K562 (cell line): Measurements from ENCODE around the gene ZBTB16. TPM values are rescaled to one million over a fixed set of nuclear protein-coding genes. Genes with fewer than 3 reads are reported as not detected.

Experiments used
- ATAC-seq: fragments of 200-7000 bp; cut with Tn5 transposase; 3 replicates; pipeline ENCODE4 v1.9.1; 2020; ENCODE audit warnings: moderate library complexity
- BruUV-seq: library from RNA; stranded (reverse); fragments of 400-500 nt; replicated peaks from 2 replicates; lab custom pipeline; 2021; lab: Mats Ljungman, UMichigan
- CTCF ChIA-PET: fragments of 300-600 bp; formaldehyde crosslinking; extraction: SDS; loops from one replicate; lab custom pipeline; 2021; ENCODE audit warnings: low intra/inter-chr PET ratio; lab: Yijun Ruan, JAX
- POLR2A ChIA-PET: fragments of 300-600, 350-650 bp; sonication (Branson Sonifier 250); formaldehyde crosslinking; extraction: SDS; loops from one replicate; lab custom pipeline; 2021; ENCODE audit warnings: antibody characterized with exemption, inconsistent platforms; lab: Yijun Ruan, JAX
- DNase-seq, 4 experiments: peaks; one replicate each; pipeline versions ENCODE4 v3.0.0 to v3.0.0-alpha.2; 2011 to 2018; ENCODE audit warnings: low spot score in 3 of 4, mixed read lengths in 3 of 4; ENCODE audit errors: extremely low read depth in 1 of 4
- FAIRE-seq: peaks from 2 replicates; lab custom pipeline; 2011; peaks lifted over from hg19 to GRCh38; lab: Jason Lieb, UNC
- H2AFZ ChIP-seq: 2 replicates; pipeline ENCODE4 v1.6.0; 2011; ENCODE audit warnings: low read depth, low read length, control low read depth, inconsistent platforms
- H3K27ac ChIP-seq: fragments of 200-600 bp; 3 replicates; pipeline ENCODE4 v1.8.0; 2011; ENCODE audit warnings: low read depth, mild to moderate bottlenecking, control low read depth, inconsistent platforms, low read length, moderate library complexity, mixed read lengths; ENCODE audit errors: extremely low read depth
- H3K27me3 ChIP-seq, 2 experiments: fragments of 300-600 bp in 1 of 2; 2 replicates in 1 of 2; 3 replicates in 1 of 2; pipeline versions ENCODE4 v1.6.0 to v1.8.0; 2011; ENCODE audit warnings: inconsistent platforms in 2 of 2, low read length in 2 of 2, mild to moderate bottlenecking in 1 of 2, mixed read lengths in 1 of 2, moderate library complexity in 1 of 2; ENCODE audit not compliant: control insufficient read depth in 2 of 2, insufficient read depth in 2 of 2
- H3K36me3 ChIP-seq: fragments of 300-600 bp; 3 replicates; pipeline ENCODE4 v1.8.0; 2011; ENCODE audit warnings: mild to moderate bottlenecking, low read length, inconsistent platforms; ENCODE audit not compliant: control insufficient read depth, insufficient read depth
- H3K4me1 ChIP-seq, 2 experiments: fragments of 200-600 bp in 1 of 2; replicated peaks in 1 of 2; 2 replicates in 1 of 2; 3 replicates in 1 of 2; pipeline versions ENCODE4 v1.5.1 to v1.8.0; 2011; ENCODE audit warnings: inconsistent platforms in 2 of 2, low read length in 2 of 2, mild to moderate bottlenecking in 1 of 2, mixed read lengths in 1 of 2, moderate library complexity in 1 of 2; ENCODE audit not compliant: control insufficient read depth in 2 of 2, insufficient read depth in 2 of 2
- H3K4me2 ChIP-seq: 2 replicates; pipeline ENCODE4 v1.6.1; 2011; ENCODE audit warnings: low read length, control low read depth, inconsistent platforms, mixed read lengths; ENCODE audit not compliant: insufficient read depth
- H3K4me3 ChIP-seq: fragments of 200-600 bp; sonication (generic), shearing (Covaris generic); 2 replicates; pipeline ENCODE4 v1.5.1; 2016; ENCODE audit warnings: control low read depth, inconsistent platforms
- H3K79me2 ChIP-seq: fragments of 200-600 bp; 3 replicates; pipeline ENCODE4 v1.8.0; 2011; ENCODE audit warnings: low read length, inconsistent platforms; ENCODE audit not compliant: control insufficient read depth, insufficient read depth
- H3K9ac ChIP-seq, 2 experiments: 2 replicates each; pipeline versions ENCODE4 v1.6.0 to v1.6.1; 2011; ENCODE audit warnings: low read depth in 2 of 2, low read length in 2 of 2, control low read depth in 1 of 2, inconsistent platforms in 1 of 2, mild to moderate bottlenecking in 1 of 2, mixed read lengths in 1 of 2; ENCODE audit not compliant: insufficient read depth in 1 of 2
- H3K9me1 ChIP-seq: one replicate; pipeline ENCODE4 v1.6.0; 2011; ENCODE audit warnings: inconsistent platforms, mild to moderate bottlenecking, low read length, moderate library complexity; ENCODE audit not compliant: control insufficient read depth, insufficient read depth
- H3K9me3 ChIP-seq: replicated peaks from 2 replicates; pipeline ENCODE4 v1.5.1; 2011; ENCODE audit warnings: low read depth, low read length, inconsistent platforms; ENCODE audit not compliant: control insufficient read depth, insufficient read depth
- H4K20me1 ChIP-seq: replicated peaks from 2 replicates; pipeline ENCODE4 v1.6.1; 2011; ENCODE audit warnings: low read length, inconsistent platforms, mixed read lengths; ENCODE audit not compliant: control insufficient read depth, insufficient read depth
- DACH1 ChIP-seq: fragments of 450-650 bp; IDR thresholded peaks from 2 replicates; pipeline ENCODE4 v1.6.1; 2018; ENCODE audit not compliant: partially characterized antibody
- HDAC2 ChIP-seq: fragments of 450-650 bp; IDR thresholded peaks from 2 replicates; pipeline ENCODE4 v1.6.1; 2016; ENCODE audit warnings: mild to moderate bottlenecking
- HDAC3 ChIP-seq: fragments of 450-650 bp; IDR thresholded peaks from 2 replicates; pipeline ENCODE4 v1.6.1; 2018; ENCODE audit warnings: borderline replicate concordance, mild to moderate bottlenecking, moderate library complexity; ENCODE audit not compliant: partially characterized antibody
- HMGN3 ChIP-seq: IDR thresholded peaks from 2 replicates; pipeline ENCODE4 v1.6.1; 2011; ENCODE audit warnings: borderline replicate concordance, low read depth, mild to moderate bottlenecking, mixed read lengths, low read length; ENCODE audit not compliant: insufficient read length; ENCODE audit errors: extremely low read depth
- SETDB1 ChIP-seq: IDR thresholded peaks from one replicate; pipeline ENCODE4 v1.6.1; 2012; ENCODE audit warnings: low read length, control low read depth, inconsistent platforms
- ZNF41 ChIP-seq: fragments of 250-450 bp; sonication (Bioruptor Pico); conservative IDR thresholded peaks from 2 replicates; pipeline ENCODE4 v1.4.0; 2020; ENCODE audit warnings: mild to moderate bottlenecking
- WGBS: fragments of 100-300 bp; shearing (Covaris generic); methylation state at CpG from one replicate; pipeline ENCODE4 v1.1.6; 2016; ENCODE audit warnings: low coverage, mixed read lengths; ENCODE audit not compliant: insufficient coverage; ENCODE audit errors: missing lambda C conversion rate; 5-methylcytosine and 5-hydroxymethylcytosine counted together
- in situ Hi-C: fragments of 300-500 bp; cut with MboI; formaldehyde crosslinking; loops from 4 replicates; pipeline ENCODE4 v1.15.0; 2018; ENCODE audit warnings: inconsistent platforms, mixed read lengths
- intact Hi-C: fragments of 100-400 bp; cut with micrococcal nuclease; formaldehyde crosslinking; loops from 2 replicates; pipeline ENCODE4 v1.14.2; 2022
- polyA plus RNA-seq, 8 experiments: library from polyadenylated mRNA; depleted of rRNA in 4 of 8; stranded (reverse) in 5 of 8; unstranded in 3 of 8; fragments of >200 nt; fragmentation: Nextera tagmentation in 2 of 8; fragmentation: Illumina TruSeq in 1 of 8; extraction: Ambion mirVana in 2 of 8; extraction: Trizol in 1 of 8; gene quantifications; 2 replicates each; pipeline versions ENCODE4 v1.2.1 to v1.2.3, GENCODE V29; 2011 to 2014; ENCODE audit warnings: inconsistent platforms in 1 of 8, missing spikeins in 1 of 8
- total RNA-seq, 7 experiments: library from RNA; depleted of rRNA in 6 of 7; stranded (reverse); fragments of >200 nt in 6 of 7; fragmentation: Illumina TruSeq in 2 of 7; extraction: Trizol in 2 of 7; gene quantifications; 2 replicates each; pipeline versions ENCODE4 v1.2.1 to v1.2.3, GENCODE V29; 2011 to 2021; ENCODE audit warnings: low replicate concordance in 1 of 7
- TF ChIP-seq, protein P1 (sequence below): sonication (generic); formaldehyde crosslinking; IDR thresholded peaks from 2 replicates; pipeline ENCODE4 v1.9.0; 2022; ENCODE audit warnings: mild to moderate bottlenecking, missing genetic modification reagents

The ZBTB16 gene
- total and polyA plus RNA-seq, 9 of the 15 experiments (the other 6 are each of a cell fraction or from before 2014, with no cell fraction given): 0.06 to 0.40 (median 0.24) TPM; not detected in 4

DNA sequence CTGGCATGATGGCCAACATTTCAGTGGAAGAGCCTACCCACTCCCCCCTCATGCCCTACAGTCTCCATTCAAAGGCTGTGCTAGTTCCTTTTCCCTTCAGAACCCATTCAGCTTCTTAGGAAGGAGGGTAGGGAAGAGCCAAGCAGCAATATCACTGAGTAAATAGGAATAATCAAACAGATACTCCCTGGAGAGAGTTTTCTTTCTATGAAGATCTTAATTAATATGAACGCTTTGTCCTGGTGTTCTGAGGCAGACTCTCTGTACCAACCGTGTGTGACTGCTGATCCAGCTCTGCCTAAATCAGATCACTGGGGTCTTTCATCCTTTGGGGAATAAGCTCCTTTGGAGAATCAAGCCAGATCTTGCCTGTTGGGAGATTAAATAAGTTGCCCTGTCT lies 161.5 kb downstream of the ZBTB16 start:
- H3K36me3 ChIP-seq: no peaks in the 10 kb centered on the region
- H3K9me3 ChIP-seq: peaks cover 4% of the 10 kb centered on the region
- ChIA-PET CTCF (no interaction called here), POLR2A (interaction anchor here (1.0 kb wide), 1 partner anchor 10 kb away, joined by 3 read pairs; no protein-coding TSS in a partner anchor)
- no peaks in the 10 kb centered on the region; the same call in 1 of the 2 replicates for H4K20me1 ChIP-seq
- no peaks in the 10 kb centered on the region for H3K27me3 ChIP-seq
- H2AFZ ChIP-seq: no peak overlapping the region
- 96% methylated on average over 2 of the region's 2 CpGs for WGBS
- no peak overlapping the region for H3K4me3 ChIP-seq
- no peak overlapping the region for H3K27ac ChIP-seq
- FAIRE-seq (no peak), ATAC-seq (no peak), DNase-seq (no peak)
- intact Hi-C loops (no loop called here), in situ Hi-C loops (no loop called here)
- no peak overlapping the region for H3K9ac ChIP-seq
- TF ChIP-seq DACH1 (no peak), ZNF41 (CRISPR knock-in tag) (no peak), SETDB1 (no peak), HDAC2 (no peak), HMGN3 (no peak), HDAC3 (no peak)
- TF ChIP-seq, protein P1, sequence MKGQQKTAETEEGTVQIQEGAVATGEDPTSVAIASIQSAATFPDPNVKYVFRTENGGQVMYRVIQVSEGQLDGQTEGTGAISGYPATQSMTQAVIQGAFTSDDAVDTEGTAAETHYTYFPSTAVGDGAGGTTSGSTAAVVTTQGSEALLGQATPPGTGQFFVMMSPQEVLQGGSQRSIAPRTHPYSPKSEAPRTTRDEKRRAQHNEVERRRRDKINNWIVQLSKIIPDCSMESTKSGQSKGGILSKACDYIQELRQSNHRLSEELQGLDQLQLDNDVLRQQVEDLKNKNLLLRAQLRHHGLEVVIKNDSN (CRISPR knock-in tag): no peak
- BruUV-seq: no TSS peak
- no peaks in the 10 kb centered on the region for H3K79me2 ChIP-seq
- H3K4me1 ChIP-seq: peaks cover 26 to 58% of the 10 kb centered on the region in 2 experiments
- no peak overlapping the region for H3K4me2 ChIP-seq
- no peaks in the 10 kb centered on the region for H3K9me1 ChIP-seq
